Gastroesophageal sphincter (tissue), 3 donors: ENCODE data around the gene DMPK.

Source experiments
- POLR2AphosphoS5 ChIP-seq: sonication (generic); formaldehyde crosslinking; IDR thresholded peaks from one replicate; pipeline ENCODE4 v1.6.1; 2017; ENCODE audit warnings: antibody characterized with exemption
- TF ChIP-seq, protein P1 (sequence below), 4 experiments: fragments of 200-600 bp in 2 of 4; fragments of 450-650 bp in 2 of 4; sonication (generic) in 1 of 4; IDR thresholded peaks; one replicate each; pipeline ENCODE4 v1.5.1; 2017 to 2019; ENCODE audit warnings: antibody characterized with exemption in 4 of 4, mild to moderate bottlenecking in 2 of 4, moderate library complexity in 2 of 4

DNA sequence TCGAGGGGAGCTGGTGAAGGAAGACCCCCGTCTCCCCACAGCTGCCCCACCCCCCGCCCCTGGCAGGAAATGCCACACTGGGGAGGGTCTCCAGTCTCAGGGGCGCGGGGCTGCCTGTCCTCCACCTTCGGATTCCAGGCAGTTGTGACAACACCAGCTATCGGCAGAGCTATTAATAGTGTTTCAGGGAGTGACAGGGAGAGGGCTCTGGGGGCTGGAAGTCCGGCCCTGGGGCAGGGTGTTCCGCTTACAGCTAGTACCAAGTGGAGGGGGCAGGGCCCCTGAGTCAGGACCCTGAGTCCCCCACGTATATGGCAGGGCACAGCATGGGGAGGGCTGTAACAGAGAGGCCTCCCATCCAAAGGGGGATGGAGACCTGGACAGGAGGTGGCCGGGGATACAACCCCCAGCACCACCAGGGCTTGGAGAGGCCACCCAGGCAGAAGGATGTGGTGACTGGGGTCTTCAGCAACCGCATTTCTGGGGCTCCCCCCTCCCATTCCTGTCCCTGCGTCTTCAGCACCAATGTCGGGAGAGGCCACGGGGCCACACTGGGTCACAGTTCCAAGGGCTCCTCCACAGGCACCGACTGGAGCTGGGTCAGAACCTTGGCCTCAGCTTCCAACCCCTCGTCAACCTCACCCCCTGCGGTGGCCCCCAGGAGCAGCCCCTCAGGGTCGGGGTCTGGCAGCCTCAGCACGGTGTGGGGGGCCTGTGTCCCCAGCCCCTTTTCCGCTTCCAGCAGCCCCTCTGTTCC lies 17.2 kb downstream of the DMPK start:
- TF ChIP-seq POLR2AphosphoS5 = no peak
- TF ChIP-seq, protein P1, sequence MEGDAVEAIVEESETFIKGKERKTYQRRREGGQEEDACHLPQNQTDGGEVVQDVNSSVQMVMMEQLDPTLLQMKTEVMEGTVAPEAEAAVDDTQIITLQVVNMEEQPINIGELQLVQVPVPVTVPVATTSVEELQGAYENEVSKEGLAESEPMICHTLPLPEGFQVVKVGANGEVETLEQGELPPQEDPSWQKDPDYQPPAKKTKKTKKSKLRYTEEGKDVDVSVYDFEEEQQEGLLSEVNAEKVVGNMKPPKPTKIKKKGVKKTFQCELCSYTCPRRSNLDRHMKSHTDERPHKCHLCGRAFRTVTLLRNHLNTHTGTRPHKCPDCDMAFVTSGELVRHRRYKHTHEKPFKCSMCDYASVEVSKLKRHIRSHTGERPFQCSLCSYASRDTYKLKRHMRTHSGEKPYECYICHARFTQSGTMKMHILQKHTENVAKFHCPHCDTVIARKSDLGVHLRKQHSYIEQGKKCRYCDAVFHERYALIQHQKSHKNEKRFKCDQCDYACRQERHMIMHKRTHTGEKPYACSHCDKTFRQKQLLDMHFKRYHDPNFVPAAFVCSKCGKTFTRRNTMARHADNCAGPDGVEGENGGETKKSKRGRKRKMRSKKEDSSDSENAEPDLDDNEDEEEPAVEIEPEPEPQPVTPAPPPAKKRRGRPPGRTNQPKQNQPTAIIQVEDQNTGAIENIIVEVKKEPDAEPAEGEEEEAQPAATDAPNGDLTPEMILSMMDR (IDR thresholded peaks at IDR 0.05) = no peak
